GM12874 (cell line): ENCODE measurements around the gene KRTAP17-1.
A peak's percentile ranks its signal among the peaks of the same experiment; 100 is the strongest.

Experiments used
- TF ChIP-seq, protein P1 (sequence below): IDR thresholded peaks from 2 replicates; pipeline ENCODE4 v1.5.1; 2011; ENCODE audit warnings: low read depth, mild to moderate bottlenecking, control low read depth, low read length, moderate library complexity; ENCODE audit not compliant: insufficient read depth

The KRTAP17-1 gene

DNA sequence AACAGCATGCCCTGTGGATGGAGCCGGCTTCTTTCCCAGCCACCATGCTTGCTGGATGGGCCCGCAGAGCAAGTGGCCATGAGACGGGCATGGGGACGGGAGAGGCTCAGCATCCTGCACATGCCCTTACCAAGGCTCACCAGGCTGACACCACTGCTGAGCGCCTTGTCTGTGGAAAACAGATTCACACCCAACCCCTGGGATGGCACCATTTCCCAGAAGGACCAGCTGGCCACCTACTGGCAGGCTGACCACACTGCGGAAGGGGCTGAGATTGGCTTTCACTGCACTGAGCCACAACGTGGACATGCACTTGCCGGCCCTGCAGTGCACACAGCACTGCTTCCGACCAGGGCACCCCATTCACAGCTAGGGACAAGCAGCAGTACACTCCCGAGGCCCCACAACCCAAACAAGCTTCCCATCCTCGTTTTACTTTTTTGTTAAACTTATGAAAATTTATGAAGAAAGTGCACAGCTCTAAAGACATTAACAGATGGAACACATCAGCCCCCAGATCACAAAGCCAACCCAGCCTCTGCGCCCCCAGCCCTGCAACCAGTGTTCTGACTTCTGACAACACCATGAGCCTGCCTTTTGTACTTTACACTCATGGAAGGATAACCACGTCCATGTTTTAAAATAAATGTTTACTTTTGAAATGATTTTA, 13.9 kb upstream of the KRTAP17-1 start:
- TF ChIP-seq, protein P1, sequence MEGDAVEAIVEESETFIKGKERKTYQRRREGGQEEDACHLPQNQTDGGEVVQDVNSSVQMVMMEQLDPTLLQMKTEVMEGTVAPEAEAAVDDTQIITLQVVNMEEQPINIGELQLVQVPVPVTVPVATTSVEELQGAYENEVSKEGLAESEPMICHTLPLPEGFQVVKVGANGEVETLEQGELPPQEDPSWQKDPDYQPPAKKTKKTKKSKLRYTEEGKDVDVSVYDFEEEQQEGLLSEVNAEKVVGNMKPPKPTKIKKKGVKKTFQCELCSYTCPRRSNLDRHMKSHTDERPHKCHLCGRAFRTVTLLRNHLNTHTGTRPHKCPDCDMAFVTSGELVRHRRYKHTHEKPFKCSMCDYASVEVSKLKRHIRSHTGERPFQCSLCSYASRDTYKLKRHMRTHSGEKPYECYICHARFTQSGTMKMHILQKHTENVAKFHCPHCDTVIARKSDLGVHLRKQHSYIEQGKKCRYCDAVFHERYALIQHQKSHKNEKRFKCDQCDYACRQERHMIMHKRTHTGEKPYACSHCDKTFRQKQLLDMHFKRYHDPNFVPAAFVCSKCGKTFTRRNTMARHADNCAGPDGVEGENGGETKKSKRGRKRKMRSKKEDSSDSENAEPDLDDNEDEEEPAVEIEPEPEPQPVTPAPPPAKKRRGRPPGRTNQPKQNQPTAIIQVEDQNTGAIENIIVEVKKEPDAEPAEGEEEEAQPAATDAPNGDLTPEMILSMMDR: peak; percentile 72

DNA sequence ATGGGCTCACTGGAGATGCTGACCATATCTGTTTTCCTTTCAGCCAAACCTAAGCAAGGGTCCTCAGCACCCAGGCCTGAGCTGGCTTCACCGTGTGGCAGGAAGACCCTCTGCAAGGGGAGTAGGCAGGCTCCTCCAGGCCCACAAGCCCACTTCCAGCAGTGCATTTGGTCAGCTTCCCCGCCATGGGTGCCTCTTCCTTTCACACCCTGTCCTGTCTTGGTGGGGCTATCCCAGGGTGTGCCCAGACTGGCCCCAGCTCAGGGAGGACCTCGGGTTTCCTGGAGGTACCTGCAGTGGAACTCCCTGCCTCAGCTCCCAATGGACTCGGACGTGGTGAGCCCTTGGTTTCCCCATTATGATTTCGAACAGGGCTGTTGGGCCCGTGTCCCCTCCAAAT, 12.7 kb upstream of the KRTAP17-1 start:
- TF ChIP-seq, protein P1: no peak

DNA sequence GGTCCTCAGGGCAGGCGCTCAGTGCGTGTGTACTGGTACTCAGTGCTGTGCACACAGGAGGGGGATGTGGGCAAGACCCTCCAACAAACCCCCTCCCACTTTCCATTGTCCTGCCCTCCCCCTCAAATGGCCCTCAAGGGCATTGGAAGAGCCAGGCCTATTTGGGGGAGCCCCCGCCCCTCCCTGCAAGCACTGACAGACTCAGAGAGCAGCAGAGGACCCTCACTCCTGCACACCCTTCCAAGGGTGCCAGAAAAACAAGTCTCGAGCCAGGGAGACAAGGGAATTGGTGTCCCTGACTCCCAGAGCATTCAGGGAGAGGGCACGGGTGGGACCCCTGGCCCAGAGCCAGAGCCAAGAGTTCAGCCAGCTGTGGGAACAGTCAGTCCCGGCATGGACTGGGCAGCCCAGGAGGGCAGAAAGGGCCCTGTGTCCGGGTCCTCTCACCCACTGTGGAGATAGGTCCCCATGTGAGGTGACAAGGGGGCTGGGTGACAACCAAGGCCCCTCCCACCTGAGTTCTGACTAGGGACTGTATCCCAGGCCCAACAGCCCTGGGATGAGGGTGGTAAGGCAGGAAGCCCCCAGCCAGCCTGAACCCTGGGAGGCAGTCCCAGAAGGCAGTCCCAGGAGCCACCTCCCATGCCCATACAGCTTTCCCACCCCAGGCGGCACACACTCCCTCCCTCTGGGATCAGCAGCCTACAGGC, 12.1 kb upstream of the KRTAP17-1 start:
- TF ChIP-seq, protein P1: no peak

DNA sequence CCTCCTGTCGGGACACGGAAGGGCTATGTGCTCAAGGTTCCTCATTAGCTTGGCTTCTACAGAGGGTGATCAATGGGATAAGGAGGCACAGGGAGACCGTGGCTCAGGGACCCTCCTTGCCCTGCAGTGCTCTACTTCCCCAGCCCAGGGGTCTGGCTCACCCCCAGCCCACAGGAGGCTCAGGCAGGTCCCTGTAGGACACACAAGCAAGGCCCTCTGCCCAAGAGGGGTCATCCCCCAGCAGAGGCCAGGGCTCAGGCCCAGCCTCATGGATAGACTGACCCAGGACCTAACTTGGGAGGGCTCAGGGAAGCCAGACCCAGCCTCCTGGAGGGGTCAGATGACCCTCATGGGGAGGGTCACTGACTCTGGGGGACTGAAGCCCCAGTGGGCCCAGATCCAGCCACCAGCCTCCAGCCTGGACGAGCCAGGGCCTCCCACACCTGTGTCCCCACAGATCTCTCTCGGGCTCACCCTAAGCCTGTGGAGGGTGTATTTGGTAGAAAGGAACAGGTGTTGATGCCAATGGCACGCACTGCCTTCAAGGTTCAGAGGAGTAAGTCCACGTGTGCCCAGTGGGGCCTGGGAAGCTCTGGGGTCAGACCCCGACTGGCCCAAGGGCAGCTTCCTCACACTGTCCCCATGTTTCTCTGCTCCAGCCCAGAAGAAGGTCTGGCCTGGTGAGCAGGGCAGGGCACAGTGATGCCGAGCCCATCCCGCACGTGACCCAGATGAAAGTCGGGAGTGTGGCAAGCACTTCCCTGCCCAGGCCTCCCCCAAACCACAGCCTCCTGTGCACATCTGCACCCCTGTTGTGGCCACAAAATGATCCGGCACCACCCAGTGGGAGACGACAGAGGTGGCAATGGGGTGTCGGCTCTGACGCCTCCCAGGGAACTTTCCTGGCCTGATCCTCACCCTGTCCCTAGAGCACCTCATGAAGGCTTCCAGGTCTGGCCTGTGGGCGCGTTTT, 10.9 kb upstream of the KRTAP17-1 start:
- TF ChIP-seq, protein P1: no peak

DNA sequence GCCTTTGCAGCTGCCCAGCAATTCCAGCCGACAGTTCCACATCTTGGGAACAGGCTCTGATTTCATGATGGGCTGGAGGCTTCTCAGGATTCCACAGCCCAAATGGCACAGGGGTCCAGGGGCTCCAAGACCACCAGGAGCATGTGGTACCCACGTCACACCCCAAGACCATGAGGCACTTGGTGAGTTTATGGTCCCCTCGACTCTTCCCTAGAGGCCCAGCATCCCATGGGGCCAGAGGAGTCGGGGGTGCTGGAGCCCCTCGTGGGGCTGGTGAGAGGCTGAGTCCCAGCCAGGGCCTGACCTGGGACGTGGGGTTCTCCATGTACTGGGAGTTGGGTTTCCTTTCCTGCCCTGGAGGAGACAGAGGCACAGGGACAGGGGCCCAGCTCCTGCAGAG, 10.1 kb upstream of the KRTAP17-1 start:
- TF ChIP-seq, protein P1: no peak

DNA sequence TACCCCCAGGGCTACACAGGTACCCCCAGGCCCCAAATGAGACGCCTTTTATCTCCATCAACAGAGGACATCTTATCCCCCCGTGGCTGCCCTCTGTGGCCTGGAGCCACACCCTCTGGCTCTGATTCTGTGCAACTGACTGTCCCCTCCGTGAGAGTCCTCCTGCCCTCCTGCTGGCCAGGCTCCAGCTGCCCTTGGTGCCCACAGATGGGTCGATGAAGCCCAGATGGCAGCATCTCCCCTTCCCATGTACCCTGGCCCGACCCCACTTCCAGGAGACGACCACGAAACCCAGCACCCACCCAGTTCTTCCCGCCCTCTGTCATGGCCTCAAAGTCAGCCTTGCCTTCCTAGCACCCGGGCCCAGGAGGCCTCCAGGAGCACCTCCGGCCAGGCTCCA, 9.6 kb upstream of the KRTAP17-1 start:
- TF ChIP-seq, protein P1: no peak
